HepG2 (cell line): Measurements from ENCODE around the gene PRUNE1. TPM values are rescaled to one million over a fixed set of nuclear protein-coding genes. Genes with fewer than 3 reads are reported as not detected.

ENCODE experiments used
- CENPT ChIP-seq: sonication (generic); formaldehyde crosslinking; IDR thresholded peaks from 2 replicates; pipeline ENCODE4 v1.8.0; 2022; ENCODE audit warnings: low read depth, mild to moderate bottlenecking, moderate library complexity, missing genetic modification reagents
- KDM5A ChIP-seq: fragments of 200-600 bp; sonication (generic); IDR thresholded peaks from 2 replicates; pipeline ENCODE4 v1.7.0; 2018; ENCODE audit warnings: antibody characterized with exemption, mild to moderate bottlenecking, low read length, borderline replicate concordance
- KLF13 ChIP-seq: sonication (generic); formaldehyde crosslinking; IDR thresholded peaks from 2 replicates; pipeline ENCODE4 v1.4.0; 2020; ENCODE audit warnings: mild to moderate bottlenecking, missing genetic modification reagents
- MBNL3 ChIP-seq: fragments of 250-450 bp; sonication (Bioruptor Pico); conservative IDR thresholded peaks from 2 replicates; pipeline ENCODE4 v1.8.0; 2022; ENCODE audit warnings: mild to moderate bottlenecking, inconsistent platforms
- NFAT5 ChIP-seq: sonication (generic); formaldehyde crosslinking; IDR thresholded peaks from 2 replicates; pipeline ENCODE4 v1.4.0; 2020; ENCODE audit warnings: missing genetic modification reagents
- NFIB ChIP-seq: sonication (generic); formaldehyde crosslinking; IDR thresholded peaks from 2 replicates; pipeline ENCODE4 v1.9.0; 2021; ENCODE audit warnings: missing genetic modification reagents, mild to moderate bottlenecking, borderline replicate concordance
- NKX3-1 ChIP-seq: sonication (generic); formaldehyde crosslinking; IDR thresholded peaks from 2 replicates; pipeline ENCODE4 v1.5.0; 2020; ENCODE audit warnings: missing genetic modification reagents
- POLR2AphosphoS2 ChIP-seq: IDR thresholded peaks from 2 replicates; pipeline ENCODE4 v1.6.1; 2011; ENCODE audit warnings: low read depth, low read length, improper control_type of control experiment
- PRDM15 ChIP-seq: sonication (generic); formaldehyde crosslinking; IDR thresholded peaks from 2 replicates; pipeline ENCODE4 v1.4.0; 2020; ENCODE audit warnings: missing genetic modification reagents
- RARG ChIP-seq: sonication (generic); formaldehyde crosslinking; IDR thresholded peaks from 2 replicates; pipeline ENCODE4 v1.4.0; 2020; ENCODE audit warnings: low read depth, mild to moderate bottlenecking, missing genetic modification reagents
- RBAK ChIP-seq: sonication (generic); formaldehyde crosslinking; IDR thresholded peaks from 2 replicates; pipeline ENCODE4 v1.5.1; 2020; ENCODE audit warnings: mild to moderate bottlenecking, missing genetic modification reagents
- SMC3 ChIP-seq: IDR thresholded peaks from 2 replicates; pipeline ENCODE4 v1.6.1; 2011; ENCODE audit warnings: low read length, improper control_type of control experiment
- ZBTB44 ChIP-seq: sonication (generic); formaldehyde crosslinking; IDR thresholded peaks from 2 replicates; pipeline ENCODE4 v1.4.0; 2020; ENCODE audit warnings: missing genetic modification reagents
- ZBTB49 ChIP-seq: sonication (generic); formaldehyde crosslinking; IDR thresholded peaks from 2 replicates; pipeline ENCODE4 v1.4.0; 2020; ENCODE audit warnings: missing genetic modification reagents, borderline replicate concordance
- ZKSCAN1 ChIP-seq: fragments of 150-350 bp; IDR thresholded peaks from 2 replicates; pipeline ENCODE4 v1.6.1; 2014; ENCODE audit warnings: low read length
- polyA plus RNA-seq, 8 experiments: library from polyadenylated mRNA; depleted of rRNA in 3 of 8; stranded (reverse) in 7 of 8; unstranded in 1 of 8; fragments of >200 nt; fragmentation: Illumina TruSeq in 4 of 8; extraction: Trizol in 4 of 8; gene quantifications; 2 replicates each; pipeline versions ENCODE4 v1.2.1 to v1.2.3, GENCODE V29; 2011 to 2016; ENCODE audit warnings: low read depth in 4 of 8, missing spikeins in 1 of 8, mixed read lengths in 1 of 8; ENCODE audit not compliant: insufficient read depth in 1 of 8
- total RNA-seq, 5 experiments: library from RNA; depleted of rRNA; stranded (reverse); fragments of >200 nt; fragmentation: Illumina TruSeq; extraction: Trizol; gene quantifications; 2 replicates each; pipeline ENCODE4 v1.2.3, GENCODE V29; 2016; ENCODE audit warnings: low read depth in 1 of 5

The PRUNE1 gene
- total and polyA plus RNA-seq, 2 of the 13 experiments (the other 11 are each of a cell fraction or from before 2014, with no cell fraction given): 19.0 to 31.9 TPM

- TF ChIP-seq KDM5A (peak; percentile 56; the same call in 1 of the 2 replicates), NFAT5 (CRISPR knock-in tag) (no peak; the same call in 1 of the 2 replicates), SMC3 (no peak), ZBTB49 (no peak), MBNL3 (CRISPR knock-in tag) (no peak), RBAK (CRISPR knock-in tag) (no peak), NFIB (CRISPR knock-in tag) (no peak), POLR2AphosphoS2 (no peak), ZBTB44 (CRISPR knock-in tag) (no peak), ZKSCAN1 (no peak), RARG (CRISPR knock-in tag) (no peak), PRDM15 (CRISPR knock-in tag) (no peak; the same call in 1 of the 2 replicates), CENPT (CRISPR knock-in tag) (no peak), KLF13 (CRISPR knock-in tag) (no peak), NKX3-1 (CRISPR knock-in tag) (no peak)
Measured at GRCh38 chr1:150971583-150972416, 36.4 kb upstream of the PRUNE1 start (continued).
